A549 (cell line): ENCODE results near the gene DLX1. TPM values are rescaled to one million over a fixed set of nuclear protein-coding genes. Genes with fewer than 3 reads are reported as not detected.

Source experiments
- ATAC-seq, 2 experiments: fragments of 200-7000 bp in 1 of 2; fragments of >200 bp in 1 of 2; cut with Nextera tagmentation in 1 of 2; cut with Tn5 transposase in 1 of 2; 3 replicates each; pipeline versions ENCODE4 v1.8.0 to v1.9.1; 2018 to 2020; ENCODE audit warnings: mild to moderate bottlenecking in 1 of 2, moderate library complexity in 1 of 2
- CTCF ChIA-PET: fragments of 300-600 bp; sonication (Branson Sonifier 250); formaldehyde crosslinking; extraction: SDS; loops from one replicate; lab custom pipeline; 2021; ENCODE audit warnings: antibody characterized with exemption, inconsistent platforms; lab: Yijun Ruan, JAX
- POLR2A ChIA-PET: fragments of 350-600 bp; formaldehyde crosslinking; extraction: SDS; loops from one replicate; lab custom pipeline; 2021; ENCODE audit warnings: antibody characterized with exemption, inconsistent platforms; lab: Yijun Ruan, JAX
- DNase-seq, 2 experiments: peaks; one replicate each; pipeline versions ENCODE4 v3.0.0 to v3.0.0-alpha.2; 2011 to 2016; ENCODE audit warnings: low read depth in 1 of 2, low spot score in 1 of 2
- FAIRE-seq: peaks from 2 replicates; lab custom pipeline; 2011; peaks lifted over from hg19 to GRCh38; lab: Jason Lieb, UNC
- H3K27ac ChIP-seq, 2 experiments: fragments of >200 bp; sonication (Bioruptor Twin); formaldehyde crosslinking; 3 replicates each; pipeline ENCODE4 v1.5.1; 2016 to 2017
- H3K4me1 ChIP-seq: fragments of >200 bp; sonication (Bioruptor Twin); formaldehyde crosslinking; 3 replicates; pipeline ENCODE4 v1.6.1; 2016
- H3K4me2 ChIP-seq: fragments of >200 bp; sonication (Bioruptor Twin); formaldehyde crosslinking; 3 replicates; pipeline ENCODE4 v1.6.1; 2016
- H3K4me3 ChIP-seq: fragments of >200 bp; sonication (Bioruptor Twin); formaldehyde crosslinking; 3 replicates; pipeline ENCODE4 v1.5.1; 2016
- H3K9me3 ChIP-seq: fragments of >200 bp; sonication (Bioruptor Twin); formaldehyde crosslinking; 3 replicates; pipeline ENCODE4 v1.6.1; 2016
- BHLHE40 ChIP-seq: IDR thresholded peaks from 2 replicates; pipeline ENCODE4 v1.6.1; 2012; ENCODE audit warnings: low read depth, low read length, inconsistent platforms
- CBX8 ChIP-seq: fragments of 200-600 bp; sonication (generic); IDR thresholded peaks from 2 replicates; pipeline ENCODE4 v1.6.1; 2016
- FOSL2 ChIP-seq, 2 experiments: fragments of 450-650 bp in 1 of 2; fragments of >200 bp in 1 of 2; sonication (Bioruptor Twin) in 1 of 2; formaldehyde crosslinking; IDR thresholded peaks; 2 replicates each; pipeline versions ENCODE4 v1.5.0 to v1.6.1; 2016 to 2020; ENCODE audit warnings: mild to moderate bottlenecking in 1 of 2, moderate library complexity in 1 of 2
- FOXS1 ChIP-seq: fragments of 250-450 bp; sonication (Bioruptor Pico); IDR thresholded peaks from 2 replicates; pipeline ENCODE4 v1.5.0; 2020; ENCODE audit warnings: mild to moderate bottlenecking, moderate library complexity
- GATA3 ChIP-seq: IDR thresholded peaks from 2 replicates; pipeline ENCODE4 v1.6.1; 2012; ENCODE audit warnings: borderline replicate concordance
- HOXA7 ChIP-seq: fragments of 250-450 bp; sonication (Bioruptor Pico); IDR thresholded peaks from 2 replicates; pipeline ENCODE4 v1.5.0; 2020; ENCODE audit warnings: mild to moderate bottlenecking, moderate library complexity
- HOXB13 ChIP-seq: fragments of 250-450 bp; sonication (Bioruptor Pico); IDR thresholded peaks from 2 replicates; pipeline ENCODE4 v1.5.0; 2020; ENCODE audit warnings: low read depth, mild to moderate bottlenecking, moderate library complexity
- HOXB5 ChIP-seq: fragments of 250-450 bp; sonication (Bioruptor Pico); IDR thresholded peaks from 2 replicates; pipeline ENCODE4 v1.5.0; 2020; ENCODE audit warnings: mild to moderate bottlenecking, moderate library complexity
- MAFK ChIP-seq: fragments of 450-650 bp; IDR thresholded peaks from 2 replicates; pipeline ENCODE4 v1.6.1; 2014; ENCODE audit not compliant: partially characterized antibody
- NFE2L2 ChIP-seq: fragments of 150-350 bp; conservative IDR thresholded peaks from 2 replicates; pipeline ENCODE4 v1.6.1; 2014; ENCODE audit warnings: low read length
- NR3C1 ChIP-seq: fragments of >200 bp; sonication (Bioruptor Twin); formaldehyde crosslinking; IDR thresholded peaks from 3 replicates; pipeline ENCODE4 v1.6.1; 2017
- PHF8 ChIP-seq: fragments of 200-600 bp; sonication (generic); IDR thresholded peaks from 2 replicates; pipeline ENCODE4 v1.6.1; 2016; ENCODE audit warnings: low read depth, mild to moderate bottlenecking, antibody characterized with exemption, moderate library complexity, borderline replicate concordance
- POLR2AphosphoS2 ChIP-seq: conservative IDR thresholded peaks from 2 replicates; pipeline ENCODE4 v1.6.1; 2012; ENCODE audit warnings: low read length, improper control_type of control experiment, inconsistent platforms
- RAD21 ChIP-seq, 2 experiments: fragments of >200 bp in 1 of 2; sonication (Bioruptor Twin) in 1 of 2; formaldehyde crosslinking in 1 of 2; IDR thresholded peaks in 1 of 2; conservative IDR thresholded peaks in 1 of 2; 2 replicates in 1 of 2; 3 replicates in 1 of 2; pipeline ENCODE4 v1.6.1; 2012 to 2018; ENCODE audit warnings: inconsistent platforms in 1 of 2
- RFX5 ChIP-seq: fragments of 450-650 bp; IDR thresholded peaks from 2 replicates; pipeline ENCODE4 v1.7.1; 2014; ENCODE audit warnings: antibody characterized with exemption, mild to moderate bottlenecking, moderate library complexity
- SREBF2 ChIP-seq: fragments of 450-650 bp; IDR thresholded peaks from 2 replicates; pipeline ENCODE4 v1.6.1; 2014; ENCODE audit warnings: mild to moderate bottlenecking, moderate library complexity
- TFCP2L1 ChIP-seq: fragments of 250-450 bp; sonication (Bioruptor Pico); IDR thresholded peaks from 2 replicates; pipeline ENCODE4 v1.5.0; 2021; ENCODE audit warnings: mild to moderate bottlenecking
- ZC3H11A ChIP-seq: fragments of 450-650 bp; IDR thresholded peaks from 2 replicates; pipeline ENCODE4 v1.6.1; 2014; ENCODE audit warnings: antibody characterized with exemption, mild to moderate bottlenecking
- ZFP36 ChIP-seq: fragments of 450-650 bp; IDR thresholded peaks from 2 replicates; pipeline ENCODE4 v1.6.1; 2014; ENCODE audit warnings: borderline replicate concordance; ENCODE audit not compliant: partially characterized antibody
- ZSCAN20 ChIP-seq: fragments of 250-450 bp; sonication (Bioruptor Pico); IDR thresholded peaks from 2 replicates; pipeline ENCODE4 v1.8.0; 2022; ENCODE audit warnings: mild to moderate bottlenecking, moderate library complexity
- WGBS: methylation state at CpG from one replicate; pipeline ENCODE4 v1.1.6; 2017; ENCODE audit errors: missing lambda C conversion rate; 5-methylcytosine and 5-hydroxymethylcytosine counted together
- polyA plus RNA-seq, 4 experiments: library from polyadenylated mRNA; depleted of rRNA in 3 of 4; stranded (reverse); fragments of >200 nt; fragmentation: RNase III in 1 of 4; extraction: RNeasy Plus Mini Kit Qiagen cat#74134 plus additional on column Dnase treatment in 1 of 4; gene quantifications; 2 replicates in 3 of 4; 3 replicates in 1 of 4; pipeline ENCODE4 v1.2.3, GENCODE V29; 2011 to 2017
- TF ChIP-seq, protein P1 (sequence below): fragments of 200-600 bp; sonication (generic); IDR thresholded peaks from 2 replicates; pipeline ENCODE4 v1.6.1; 2016; ENCODE audit warnings: antibody characterized with exemption, mild to moderate bottlenecking, moderate library complexity
- TF ChIP-seq, protein P2 (sequence below): fragments of 250-450 bp; sonication (Bioruptor Pico); IDR thresholded peaks from 2 replicates; pipeline ENCODE4 v1.5.0; 2020; ENCODE audit warnings: low read depth, mild to moderate bottlenecking, moderate library complexity
- TF ChIP-seq, protein P3 (sequence below): fragments of >200 bp; sonication (Bioruptor Twin); formaldehyde crosslinking; IDR thresholded peaks from 2 replicates; pipeline ENCODE4 v1.6.1; 2016

Gene DLX1
- polyA plus RNA-seq, 2 of the 4 experiments (the other 2 are of a cell fraction): 1.1 to 2.5 TPM

DNA sequence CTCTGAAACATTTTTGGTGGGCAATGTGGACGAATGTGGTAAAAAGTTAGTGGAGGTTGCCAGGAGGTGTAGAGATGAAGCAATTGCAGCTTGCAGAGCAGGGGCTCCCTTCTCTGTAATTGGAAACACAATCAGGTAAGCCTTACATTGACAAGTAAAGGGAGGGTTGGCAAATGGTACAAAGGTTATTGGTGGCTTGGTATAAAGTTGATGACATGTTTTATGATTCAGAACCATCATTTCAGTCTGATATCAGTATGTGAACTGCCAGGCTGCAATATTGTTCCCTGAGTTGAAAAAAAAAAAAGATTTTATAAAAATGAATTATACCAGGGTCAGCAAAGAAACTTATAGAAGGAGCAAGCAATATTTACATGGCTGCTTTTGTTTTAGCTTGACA is 14.4 kb upstream of the DLX1 start:
- POLR2A ChIA-PET: no interaction called here
- DNase-seq (no peak), FAIRE-seq (no peak), ATAC-seq (no peak)
- no peaks in the 10 kb centered on the region for H3K4me1 ChIP-seq
- H3K4me3 ChIP-seq: no peak overlapping the region
- CTCF ChIA-PET: no interaction called here
- no peak overlapping the region for H3K27ac ChIP-seq
- no peaks in the 10 kb centered on the region for H3K9me3 ChIP-seq
- no peak overlapping the region for H3K4me2 ChIP-seq
- TF ChIP-seq ZFP36 (no peak), POLR2AphosphoS2 (no peak), HOXA7 (CRISPR knock-in tag) (no peak), FOXS1 (CRISPR knock-in tag) (no peak), ZSCAN20 (CRISPR knock-in tag) (no peak), TFCP2L1 (no peak), ZC3H11A (no peak), MAFK (no peak), SREBF2 (no peak), CBX8 (no peak), GATA3 (no peak), PHF8 (no peak), FOSL2 (IDR thresholded peaks at IDR 0.05) (no peak), FOSL2 (CRISPR knock-in tag; IDR thresholded peaks at IDR 0.05) (no peak)
- TF ChIP-seq, protein P1, sequence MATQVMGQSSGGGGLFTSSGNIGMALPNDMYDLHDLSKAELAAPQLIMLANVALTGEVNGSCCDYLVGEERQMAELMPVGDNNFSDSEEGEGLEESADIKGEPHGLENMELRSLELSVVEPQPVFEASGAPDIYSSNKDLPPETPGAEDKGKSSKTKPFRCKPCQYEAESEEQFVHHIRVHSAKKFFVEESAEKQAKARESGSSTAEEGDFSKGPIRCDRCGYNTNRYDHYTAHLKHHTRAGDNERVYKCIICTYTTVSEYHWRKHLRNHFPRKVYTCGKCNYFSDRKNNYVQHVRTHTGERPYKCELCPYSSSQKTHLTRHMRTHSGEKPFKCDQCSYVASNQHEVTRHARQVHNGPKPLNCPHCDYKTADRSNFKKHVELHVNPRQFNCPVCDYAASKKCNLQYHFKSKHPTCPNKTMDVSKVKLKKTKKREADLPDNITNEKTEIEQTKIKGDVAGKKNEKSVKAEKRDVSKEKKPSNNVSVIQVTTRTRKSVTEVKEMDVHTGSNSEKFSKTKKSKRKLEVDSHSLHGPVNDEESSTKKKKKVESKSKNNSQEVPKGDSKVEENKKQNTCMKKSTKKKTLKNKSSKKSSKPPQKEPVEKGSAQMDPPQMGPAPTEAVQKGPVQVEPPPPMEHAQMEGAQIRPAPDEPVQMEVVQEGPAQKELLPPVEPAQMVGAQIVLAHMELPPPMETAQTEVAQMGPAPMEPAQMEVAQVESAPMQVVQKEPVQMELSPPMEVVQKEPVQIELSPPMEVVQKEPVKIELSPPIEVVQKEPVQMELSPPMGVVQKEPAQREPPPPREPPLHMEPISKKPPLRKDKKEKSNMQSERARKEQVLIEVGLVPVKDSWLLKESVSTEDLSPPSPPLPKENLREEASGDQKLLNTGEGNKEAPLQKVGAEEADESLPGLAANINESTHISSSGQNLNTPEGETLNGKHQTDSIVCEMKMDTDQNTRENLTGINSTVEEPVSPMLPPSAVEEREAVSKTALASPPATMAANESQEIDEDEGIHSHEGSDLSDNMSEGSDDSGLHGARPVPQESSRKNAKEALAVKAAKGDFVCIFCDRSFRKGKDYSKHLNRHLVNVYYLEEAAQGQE: no peak
- TF ChIP-seq, protein P2, sequence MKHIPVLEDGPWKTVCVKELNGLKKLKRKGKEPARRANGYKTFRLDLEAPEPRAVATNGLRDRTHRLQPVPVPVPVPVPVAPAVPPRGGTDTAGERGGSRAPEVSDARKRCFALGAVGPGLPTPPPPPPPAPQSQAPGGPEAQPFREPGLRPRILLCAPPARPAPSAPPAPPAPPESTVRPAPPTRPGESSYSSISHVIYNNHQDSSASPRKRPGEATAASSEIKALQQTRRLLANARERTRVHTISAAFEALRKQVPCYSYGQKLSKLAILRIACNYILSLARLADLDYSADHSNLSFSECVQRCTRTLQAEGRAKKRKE (CRISPR knock-in tag): no peak
- 79% methylated on average over 1 of the region's 1 CpG for WGBS

DNA sequence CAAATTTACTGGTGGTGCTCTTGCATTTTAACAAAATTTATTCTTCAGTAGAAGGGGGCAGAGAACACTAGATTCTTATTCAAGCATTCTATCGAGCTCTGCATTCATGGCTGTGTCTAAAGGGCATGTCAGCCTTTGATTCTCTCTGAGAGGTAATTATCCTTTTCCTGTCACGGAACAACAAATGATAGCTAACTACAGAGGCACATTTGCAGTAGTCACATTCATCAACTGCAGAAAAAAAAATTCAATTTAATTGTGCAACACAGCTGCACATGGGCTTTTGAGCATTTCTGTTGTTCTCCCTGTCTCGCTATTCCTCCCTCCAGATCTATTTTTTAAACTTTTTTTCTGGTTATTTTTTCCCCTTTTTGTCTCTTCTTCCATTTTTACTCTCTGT is 13.0 kb upstream of the DLX1 start:
- WGBS: 87% methylated on average over 3 of the region's 3 CpGs
- FAIRE-seq (no peak), DNase-seq (no peak), ATAC-seq (no peak)
- Histone ChIP-seq H3K9me3 (no peaks in the 10 kb centered on the region), H3K4me3 (no peak overlapping the region), H3K27ac (no peak overlapping the region), H3K4me2 (no peak overlapping the region), H3K4me1 (no peaks in the 10 kb centered on the region)
- CTCF ChIA-PET: interaction anchor here (0.6 to 1.1 kb wide), 2 partner anchors 11 to 16 kb away, joined by 3 read pairs; no protein-coding TSS in a partner anchor
- TF ChIP-seq RAD21 (conservative IDR thresholded peaks at IDR 0.05 in 1 of 2, IDR thresholded peaks at IDR 0.05 in 1 of 2) (no peak), GATA3 (no peak), POLR2AphosphoS2 (no peak), MAFK (no peak), NFE2L2 (no peak), BHLHE40 (no peak), RFX5 (no peak), HOXB5 (no peak), NR3C1 (no peak), HOXB13 (no peak)
- TF ChIP-seq, protein P3, sequence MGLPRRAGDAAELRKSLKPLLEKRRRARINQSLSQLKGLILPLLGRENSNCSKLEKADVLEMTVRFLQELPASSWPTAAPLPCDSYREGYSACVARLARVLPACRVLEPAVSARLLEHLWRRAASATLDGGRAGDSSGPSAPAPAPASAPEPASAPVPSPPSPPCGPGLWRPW: no peak
- POLR2A ChIA-PET: interaction anchor here (1.2 kb wide), 1 partner anchor 12 kb away, joined by 4 read pairs; no protein-coding TSS in a partner anchor
